Activated CD8-positive, alpha-beta memory T cell treated with anti-CD3 and anti-CD28 coated beads for 24 hours (primary cell): ENCODE measurements around the gene FGFBP2.
"Not testable (repeated sequence)": the region's sequence is repeated elsewhere in the genome, so short reads cannot be mapped to it uniquely, and the experiment has no call there.

Source experiments
- DNase-seq: peaks from one replicate; pipeline ENCODE4 v3.0.0-alpha.2; 2020

FGFBP2 gene

GRCh38 chr4:15926486-15926885 lies 36.5 kb downstream of the FGFBP2 start:
- no peak for DNase-seq

GRCh38 chr4:15925830-15926229 lies 37.1 kb downstream of the FGFBP2 start:
- no peak for DNase-seq

- no peak for DNase-seq
Observed at GRCh38 chr4:15921592-15921932, 41.4 kb downstream of the FGFBP2 start.

- DNase-seq: no peak
Observed at GRCh38 chr4:15920723-15921591, 42.0 kb downstream of the FGFBP2 start.

- no peak for DNase-seq
Observed at GRCh38 chr4:15918484-15919129, 44.4 kb downstream of the FGFBP2 start.

- DNase-seq: no peak
Observed at GRCh38 chr4:15917297-15917696, 45.7 kb downstream of the FGFBP2 start.

- not testable (repeated sequence) for DNase-seq
Observed at GRCh38 chr4:15916358-15916757, 46.6 kb downstream of the FGFBP2 start.

- DNase-seq: no peak
Observed at GRCh38 chr4:15914736-15915135, 48.2 kb downstream of the FGFBP2 start.

- DNase-seq: no peak
Observed at GRCh38 chr4:15914291-15914690, 48.7 kb downstream of the FGFBP2 start.

- no peak for DNase-seq
Observed at GRCh38 chr4:15913631-15913970, 49.4 kb downstream of the FGFBP2 start.

- no peak for DNase-seq
Observed at GRCh38 chr4:15912961-15913630, 49.9 kb downstream of the FGFBP2 start.

- DNase-seq: no peak
Observed at GRCh38 chr4:15912236-15912635, 50.7 kb downstream of the FGFBP2 start.
